HG02610 (cell line): Measurements from ENCODE around the gene RBM26.
A peak's percentile ranks its signal among the peaks of the same experiment; 100 is the strongest.

Source experiments
- ATAC-seq: cut with Tn5 transposase; IDR thresholded peaks from one replicate; pipeline ENCODE4 v1.9.1; 2021; ENCODE audit warnings: mild to moderate bottlenecking, moderate library complexity; ENCODE audit not compliant: unreplicated experiment

The RBM26 gene

GRCh38 chr13:79340490-79340889, 65.6 kb downstream of the RBM26 start:
- no peak for ATAC-seq

GRCh38 chr13:79338343-79338742, 67.7 kb downstream of the RBM26 start:
- ATAC-seq, result no peak

- ATAC-seq, result no peak
Observed at GRCh38 chr13:79336966-79337365, 69.1 kb downstream of the RBM26 start.

- no peak for ATAC-seq
Observed at GRCh38 chr13:79328510-79328909, 77.5 kb downstream of the RBM26 start.

GRCh38 chr13:79320433-79320832, 85.6 kb downstream of the RBM26 start:
- ATAC-seq, result peak; percentile 63

- no peak for ATAC-seq
Observed at GRCh38 chr13:79318664-79319063, 87.4 kb downstream of the RBM26 start.

GRCh38 chr13:79317856-79318255, 88.2 kb downstream of the RBM26 start:
- ATAC-seq, result no peak

- no peak for ATAC-seq
Observed at GRCh38 chr13:79314652-79315051, 91.4 kb downstream of the RBM26 start.

GRCh38 chr13:79312340-79312855, 93.7 kb downstream of the RBM26 start:
- no peak for ATAC-seq

- ATAC-seq, result no peak
Observed at GRCh38 chr13:79311386-79311785, 94.7 kb downstream of the RBM26 start.

- no peak for ATAC-seq
Observed at GRCh38 chr13:79309690-79310089, 96.4 kb downstream of the RBM26 start.

GRCh38 chr13:79307866-79308298, 98.2 kb downstream of the RBM26 start:
- ATAC-seq, result peak; percentile 50

- ATAC-seq, result no peak
Observed at GRCh38 chr13:79307433-79307861, 98.6 kb downstream of the RBM26 start.

GRCh38 chr13:79306650-79307049, 99.4 kb downstream of the RBM26 start:
- no peak for ATAC-seq

GRCh38 chr13:79297128-79297527, 108.9 kb downstream of the RBM26 start:
- no peak for ATAC-seq

GRCh38 chr13:79295906-79296706, 109.9 kb downstream of the RBM26 start:
- ATAC-seq, result no peak

- ATAC-seq, result no peak
Observed at GRCh38 chr13:79290595-79291244, 115.3 kb downstream of the RBM26 start.

GRCh38 chr13:79289571-79289970, 116.5 kb downstream of the RBM26 start:
- ATAC-seq, result no peak

GRCh38 chr13:79287939-79288795, 117.9 kb downstream of the RBM26 start:
- no peak for ATAC-seq

GRCh38 chr13:79285159-79285558, 120.9 kb downstream of the RBM26 start:
- ATAC-seq, result no peak

- no peak for ATAC-seq
Observed at GRCh38 chr13:79283742-79284141, 122.3 kb downstream of the RBM26 start.
